SKM-1 (cell line): ENCODE measurements around the gene DDX24.

ENCODE experiments used
- DNase-seq: peaks from one replicate; lab custom pipeline; 2025; ENCODE audit not compliant: unreplicated experiment; lab: John Stamatoyannopoulos, UW

DDX24 gene

DNA sequence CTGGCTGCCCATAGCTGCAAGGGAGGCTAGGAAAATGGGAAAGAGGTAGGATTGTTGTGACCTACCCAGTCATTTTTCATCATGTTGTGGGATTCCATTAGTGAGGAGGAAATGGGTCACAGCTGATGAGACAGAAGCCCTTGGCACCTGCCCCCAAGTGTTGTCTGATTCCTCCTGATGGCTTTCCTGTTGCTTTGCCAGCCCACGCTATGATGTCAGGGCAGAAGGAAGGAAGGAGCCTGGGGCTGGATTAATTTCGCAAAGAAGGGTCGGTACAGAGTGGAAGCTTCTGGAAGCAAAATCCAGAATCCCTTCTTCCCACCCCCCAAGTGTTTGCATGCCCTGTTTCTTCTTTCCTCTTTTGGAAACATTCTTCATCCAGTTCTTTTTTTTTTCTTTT, 46.1 kb downstream of the DDX24 start:
- no peak for DNase-seq

DNA sequence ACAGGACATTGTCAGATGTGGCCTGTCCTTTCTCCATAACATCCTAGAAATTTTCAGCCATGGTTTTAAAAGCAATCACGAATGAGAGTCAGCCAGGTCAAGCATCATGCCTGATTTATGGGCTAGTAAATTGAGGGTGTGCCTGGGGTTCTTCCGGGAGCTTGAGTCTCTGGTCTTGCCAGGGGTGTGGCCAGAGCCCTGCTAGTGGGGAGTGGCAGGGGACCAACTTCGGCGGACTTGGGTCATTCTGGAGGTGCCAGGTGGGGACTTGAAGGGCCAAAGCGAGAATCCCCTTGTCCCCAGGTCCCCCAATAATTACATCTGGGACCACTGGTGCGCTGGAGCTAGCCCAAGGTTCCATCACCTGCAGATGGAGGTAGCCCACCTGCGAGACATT, 49.1 kb downstream of the DDX24 start:
- DNase-seq, result no peak

GRCh38 chr14:94031161-94031882, 49.7 kb downstream of the DDX24 start:
- no peak for DNase-seq

GRCh38 chr14:94030571-94030970, 50.4 kb downstream of the DDX24 start:
- DNase-seq, result no peak

DNA sequence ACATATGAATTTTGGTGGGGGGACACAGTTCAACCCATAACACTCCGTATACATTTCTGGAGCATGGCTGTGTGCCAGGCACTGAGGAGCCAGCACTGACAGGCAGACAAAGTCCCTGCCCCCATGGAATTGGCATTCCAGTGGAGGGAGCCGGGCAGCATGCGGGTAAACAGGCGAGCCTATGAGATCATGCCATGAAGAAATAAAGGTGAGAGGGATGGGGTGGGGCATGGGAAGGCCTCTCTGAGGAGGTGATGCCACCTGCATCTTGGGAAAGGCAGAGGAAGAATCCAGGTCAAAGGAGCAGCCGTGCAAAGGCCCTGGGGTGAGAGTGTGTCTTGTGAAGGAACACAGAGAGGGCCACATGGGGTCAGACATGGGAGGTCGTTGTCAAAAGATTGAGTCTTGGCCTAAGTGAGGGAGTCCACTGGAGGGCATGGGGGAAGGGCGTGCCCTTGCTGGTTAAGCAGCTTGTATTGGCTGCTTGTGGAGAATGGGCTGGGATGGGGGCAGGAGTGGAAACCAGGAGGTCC, 51.3 kb downstream of the DDX24 start:
- no peak for DNase-seq

DNA sequence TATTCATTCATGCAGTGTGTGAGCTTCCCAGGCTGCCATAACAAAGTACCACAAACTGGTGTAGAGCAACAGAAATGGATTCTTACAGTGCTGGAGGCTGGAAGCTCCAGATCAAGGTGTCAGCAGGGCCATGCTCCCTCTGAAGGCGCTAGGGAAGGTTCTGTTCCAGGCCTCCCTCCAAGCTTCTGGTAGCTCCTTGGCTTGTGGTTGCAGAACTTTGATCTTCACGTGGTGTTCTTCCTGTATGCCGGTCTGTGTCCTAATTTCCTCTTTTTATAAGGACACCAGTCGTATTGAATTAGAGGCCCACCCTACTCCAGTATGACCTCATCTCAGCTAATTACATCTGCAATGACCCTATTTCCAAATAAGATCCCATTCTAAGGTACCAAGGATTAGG, 51.7 kb downstream of the DDX24 start:
- DNase-seq, result no peak

GRCh38 chr14:94028450-94028826, 52.6 kb downstream of the DDX24 start:
- DNase-seq, result no peak

DNA sequence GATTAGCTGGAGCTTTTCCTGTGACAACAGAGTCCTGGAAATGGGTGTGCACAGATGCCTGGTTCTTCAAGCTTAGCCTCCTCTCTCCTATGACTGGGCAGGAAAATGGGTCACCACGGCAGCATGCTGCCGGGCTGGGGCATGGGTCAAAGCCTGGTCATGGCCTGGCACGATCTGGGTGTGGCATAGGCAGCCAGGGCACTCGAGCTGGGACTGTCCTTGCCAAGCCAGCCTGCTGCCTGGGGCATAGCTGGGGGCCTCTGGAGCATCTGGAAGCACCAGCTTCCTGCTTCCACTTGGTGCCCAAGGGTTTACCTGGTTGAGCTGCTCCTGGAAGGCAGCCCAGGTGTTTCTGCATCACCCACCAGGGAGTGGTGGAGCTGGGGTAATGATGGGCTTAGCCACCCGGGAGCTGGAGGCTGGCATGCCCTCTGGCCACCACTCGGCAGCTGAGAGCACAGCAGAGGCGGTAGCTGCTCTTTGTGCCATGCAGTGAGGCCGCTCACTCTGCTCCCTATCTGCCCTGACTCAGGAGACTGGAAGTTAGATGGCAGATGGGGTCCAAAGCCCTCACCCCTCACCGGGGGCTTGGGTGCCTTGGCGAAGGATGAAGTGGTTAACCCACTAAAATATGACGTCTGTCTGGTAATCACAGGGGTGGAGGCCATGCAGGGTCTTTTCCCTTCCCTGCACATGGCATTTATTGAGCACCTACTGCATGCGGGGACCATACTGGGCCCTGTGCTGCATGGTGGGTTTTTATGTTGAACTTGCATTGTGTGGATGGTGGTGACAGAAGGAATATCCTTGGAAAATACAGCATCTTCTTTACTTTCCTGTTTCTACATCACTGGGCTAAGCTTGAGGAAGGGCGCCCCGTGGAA, 53.2 kb downstream of the DDX24 start:
- DNase-seq, result no peak

- no peak for DNase-seq
Measured at GRCh38 chr14:94026889-94027469, 54.0 kb downstream of the DDX24 start.

DNA sequence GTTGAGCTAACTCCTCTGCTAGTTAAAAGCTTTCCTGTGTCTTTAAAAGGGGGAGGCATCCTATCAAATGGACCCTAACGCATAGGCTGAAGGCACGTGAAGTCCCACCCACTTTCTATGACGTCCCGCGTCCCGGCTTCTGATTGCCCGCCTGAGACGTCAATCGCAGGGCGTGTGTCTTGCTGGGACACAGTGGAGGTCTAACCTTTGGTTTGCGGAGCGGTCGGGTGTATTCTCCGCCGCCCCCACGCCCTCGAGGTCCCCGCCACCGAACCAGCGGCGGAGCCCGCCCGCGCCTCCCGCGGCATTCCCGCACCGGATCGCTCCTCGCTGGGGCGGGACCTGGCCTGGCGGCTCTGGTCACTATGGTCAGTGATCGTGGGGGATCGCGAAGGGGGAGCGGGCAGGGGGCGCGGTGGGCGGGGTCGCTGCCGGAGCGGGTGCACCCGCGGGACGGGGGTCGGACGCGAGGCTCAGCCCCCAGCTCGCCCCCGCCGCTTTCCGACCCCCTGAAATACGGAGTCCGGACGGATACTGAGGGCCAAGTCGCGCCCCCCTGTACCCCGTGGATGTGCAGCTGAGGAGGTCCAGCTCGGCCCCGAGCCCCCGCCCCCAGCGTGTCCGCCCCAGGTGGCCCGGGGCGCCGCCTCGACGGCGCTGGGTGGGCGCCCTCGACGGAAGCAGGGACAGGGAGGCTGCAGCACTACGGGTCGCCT, 54.7 kb downstream of the DDX24 start, which contains the start of gene OTUB2:
TSS of gene OTUB2 (plus strand) at position 168 of the 716 bp plus-strand sequence. CDS start at position 366, 198 bp downstream.
- DNase-seq, result peak; percentile 63

- no peak for DNase-seq
Measured at GRCh38 chr14:94025720-94026119, 55.3 kb downstream of the DDX24 start.

DNA sequence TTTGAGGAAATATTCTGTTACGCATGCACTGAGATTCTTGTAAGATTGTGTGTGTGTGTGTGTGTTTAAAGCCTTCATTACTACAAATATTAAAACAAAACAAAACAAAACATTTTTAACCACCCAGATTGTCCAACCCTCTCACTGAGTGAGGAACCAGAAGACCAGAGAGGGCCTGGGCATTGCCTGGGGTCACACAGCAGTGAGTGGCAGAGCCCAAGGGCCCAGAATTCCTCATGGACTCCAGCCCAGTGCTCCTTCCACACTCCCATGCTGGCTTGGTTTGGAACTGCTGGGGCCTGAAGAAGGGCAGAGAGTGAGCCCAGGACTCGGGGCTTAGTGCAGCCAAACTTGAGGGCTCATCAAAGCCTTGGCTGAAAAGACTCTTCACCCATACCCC, 56.5 kb downstream of the DDX24 start:
- DNase-seq, result no peak

DNA sequence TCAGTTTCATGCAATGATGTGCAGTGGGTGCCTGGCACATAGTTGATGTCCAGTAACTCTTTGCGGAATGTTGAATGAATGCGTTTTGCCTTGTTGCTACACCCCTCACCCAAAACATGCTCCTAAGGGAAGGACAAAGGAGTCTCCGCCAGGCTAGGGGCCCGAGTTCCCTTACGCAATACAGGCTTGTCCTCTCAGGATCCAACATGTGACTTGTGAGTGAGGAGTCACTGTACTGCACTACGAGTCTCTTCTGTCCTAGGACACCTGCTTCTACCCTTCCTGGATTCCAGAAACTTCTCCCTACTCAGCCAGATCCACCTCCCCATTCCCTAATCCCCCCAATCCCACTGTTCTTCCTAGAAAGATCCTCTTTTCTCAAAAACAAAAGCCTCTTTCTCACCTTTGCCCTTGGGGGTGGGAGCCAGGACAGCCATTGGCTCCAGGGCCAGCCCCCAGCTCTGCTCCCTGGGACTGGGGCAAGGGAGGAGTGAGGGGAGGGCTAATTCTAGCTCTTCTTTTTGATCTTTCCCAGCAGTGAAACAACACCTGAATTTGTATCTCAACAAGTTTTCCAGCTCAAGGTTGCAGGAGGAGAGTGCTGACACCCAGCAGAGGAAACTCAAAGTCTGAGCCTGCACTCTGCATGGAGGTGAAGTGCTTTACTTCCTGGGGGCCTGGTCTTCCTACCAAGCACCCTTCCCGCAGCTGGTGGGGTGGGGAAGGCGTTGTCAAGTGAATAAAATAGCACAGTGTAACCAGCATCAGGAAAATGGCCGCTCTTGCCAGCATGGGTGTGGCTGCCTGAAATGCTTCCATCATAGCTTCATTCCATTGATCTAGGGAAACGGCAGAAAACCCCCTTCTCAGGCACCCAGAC, 58.2 kb downstream of the DDX24 start:
- no peak for DNase-seq

DNA sequence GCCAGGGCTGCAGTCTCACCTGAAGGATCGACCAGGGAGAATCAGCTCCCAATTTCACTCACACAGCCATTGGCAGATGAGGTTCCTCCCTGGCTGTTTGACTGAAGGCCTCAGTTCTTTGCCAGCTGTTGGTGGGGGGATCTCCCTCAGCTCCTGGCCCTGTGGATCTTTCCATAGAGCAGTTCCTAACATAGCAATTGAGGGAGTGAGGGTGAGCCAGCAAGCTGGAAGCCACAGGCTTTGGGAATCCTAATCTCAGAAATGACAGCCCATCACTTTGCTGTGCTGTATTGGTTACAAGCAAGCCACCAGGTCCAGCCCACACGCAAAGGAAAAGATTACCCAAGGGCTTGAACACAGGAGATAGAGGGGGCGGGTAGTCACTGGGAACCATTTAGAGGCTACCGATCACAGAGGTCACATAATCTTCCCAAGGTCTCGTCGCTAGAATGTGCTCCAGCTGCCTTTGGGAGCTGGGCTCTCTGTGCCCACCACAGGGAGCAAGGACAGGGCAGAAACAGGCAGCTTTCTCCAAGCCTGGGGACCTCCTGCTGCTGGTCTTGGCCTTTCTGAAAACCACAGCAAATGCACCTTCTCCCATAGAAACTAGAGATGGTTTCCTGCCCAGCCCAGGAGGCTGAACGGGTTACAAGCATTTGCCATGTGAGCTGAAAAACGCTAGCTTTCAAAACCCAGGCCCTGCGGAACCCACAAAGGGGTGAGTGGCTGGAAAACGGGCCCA, 59.4 kb downstream of the DDX24 start:
- DNase-seq, result no peak

GRCh38 chr14:94021001-94021400, 60.0 kb downstream of the DDX24 start:
- DNase-seq, result no peak

- no peak for DNase-seq
Measured at GRCh38 chr14:94020267-94020666, 60.7 kb downstream of the DDX24 start.

- DNase-seq, result no peak
Measured at GRCh38 chr14:94019329-94019728, 61.7 kb downstream of the DDX24 start.

GRCh38 chr14:94018308-94018707, 62.7 kb downstream of the DDX24 start:
- DNase-seq, result no peak

DNA sequence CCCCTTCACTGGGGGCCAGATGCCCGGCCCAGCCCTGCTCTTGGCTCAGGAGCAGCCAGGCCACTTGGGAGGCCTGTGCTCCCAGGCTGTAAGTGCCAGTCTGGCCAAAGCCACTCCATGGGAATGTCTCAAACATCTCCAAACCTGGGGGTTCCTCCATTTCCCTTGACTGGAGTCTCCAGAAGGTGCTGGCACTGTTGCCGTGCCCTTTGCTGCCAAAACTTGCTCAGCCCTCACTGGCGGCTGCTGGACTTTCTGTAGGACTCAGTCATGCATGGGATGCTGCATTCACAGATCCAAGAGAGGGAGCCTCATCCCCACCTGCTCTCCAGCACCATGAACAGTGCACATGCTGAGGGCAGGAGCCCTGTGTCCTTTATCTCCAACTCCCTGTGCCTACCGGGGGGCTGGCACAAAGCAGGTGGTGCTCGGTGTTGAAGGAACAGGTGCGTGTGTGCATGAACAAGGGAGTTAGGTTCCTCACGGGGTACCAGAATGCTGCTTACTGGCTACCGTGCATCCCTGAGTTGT, 64.5 kb downstream of the DDX24 start:
- DNase-seq, result no peak
